ACC112 (cell line): Measurements from ENCODE around the gene NEK4.
A peak's percentile ranks its signal among the peaks of the same experiment; 100 is the strongest.

Source experiments
- H2AFZ ChIP-seq: fragments of 200-600 bp; sonication (generic); one replicate; pipeline ENCODE4 v1.6.0; 2017; ENCODE audit warnings: antibody characterized with exemption, low read length; ENCODE audit not compliant: unreplicated experiment
- H3K27ac ChIP-seq: fragments of 200-600 bp; sonication (generic); 2 replicates; pipeline ENCODE4 v1.5.1; 2014; ENCODE audit warnings: low read depth, mild to moderate bottlenecking, antibody characterized with exemption, low read length, moderate library complexity
- H3K27me3 ChIP-seq: fragments of 200-600 bp; sonication (generic); 2 replicates; pipeline ENCODE4 v1.6.1; 2014; ENCODE audit warnings: mild to moderate bottlenecking, antibody characterized with exemption, low read length, moderate library complexity, mixed read lengths; ENCODE audit not compliant: insufficient read depth
- H3K36me3 ChIP-seq: fragments of 200-600 bp; sonication (generic); 2 replicates; pipeline ENCODE4 v1.6.1; 2016; ENCODE audit warnings: mild to moderate bottlenecking, antibody characterized with exemption, low read length, moderate library complexity, mixed read lengths; ENCODE audit not compliant: insufficient read depth
- H3K4me1 ChIP-seq: fragments of 200-600 bp; sonication (generic); one replicate; pipeline ENCODE4 v1.6.1; 2016; ENCODE audit warnings: low read length, mixed read lengths; ENCODE audit not compliant: insufficient read depth, unreplicated experiment, control insufficient read depth
- H3K4me3 ChIP-seq: fragments of 200-600 bp; sonication (generic); 2 replicates; pipeline ENCODE4 v1.5.1; 2014; ENCODE audit warnings: mild to moderate bottlenecking, low read depth, low read length
- H3K79me2 ChIP-seq: fragments of 200-600 bp; sonication (generic); one replicate; pipeline ENCODE4 v1.6.0; 2016; ENCODE audit warnings: low read length; ENCODE audit not compliant: control insufficient read depth, unreplicated experiment, insufficient read depth

The NEK4 gene

DNA sequence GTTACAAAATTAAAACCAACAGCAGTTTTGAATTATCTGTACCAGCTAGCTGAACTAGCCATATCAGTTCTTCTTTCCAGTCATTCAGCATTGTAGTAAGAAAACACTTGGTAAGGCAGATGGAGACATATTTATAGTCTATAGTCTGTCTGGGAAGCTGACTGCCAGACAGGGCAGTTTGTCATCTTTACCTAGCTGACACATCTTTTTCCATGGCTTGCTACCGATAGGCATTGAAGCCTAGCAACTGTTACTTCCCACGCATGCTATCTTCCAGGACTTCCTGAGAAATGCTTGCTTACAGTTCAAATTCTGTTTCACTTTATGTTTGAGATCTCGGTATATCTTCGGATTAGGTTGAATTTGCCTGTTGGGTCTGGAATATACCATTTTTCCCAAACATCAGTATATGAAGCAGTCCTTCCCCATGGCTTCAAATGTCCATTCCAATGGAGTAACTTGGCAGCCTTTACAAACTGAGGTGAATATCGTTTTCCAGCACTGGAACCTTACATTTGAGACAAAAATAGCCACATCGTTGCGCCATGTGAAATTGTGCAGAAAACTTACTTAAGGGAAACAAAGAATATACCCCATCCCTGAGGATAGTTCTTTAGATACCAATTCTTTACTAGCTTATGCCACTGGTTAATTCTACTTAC, 76.1 kb downstream of the NEK4 start:
- Histone ChIP-seq H3K4me3 (no peak overlapping the region), H3K27ac (peak overlapping the region; percentile 13; the same call in 1 of the 2 replicates), H3K4me1 (peaks cover 5% of the 10 kb centered on the region), H3K79me2 (peaks cover 19% of the 10 kb centered on the region), H3K27me3 (no peaks in the 10 kb centered on the region), H2AFZ (no peak overlapping the region), H3K36me3 (peaks cover 52% of the 10 kb centered on the region)

DNA sequence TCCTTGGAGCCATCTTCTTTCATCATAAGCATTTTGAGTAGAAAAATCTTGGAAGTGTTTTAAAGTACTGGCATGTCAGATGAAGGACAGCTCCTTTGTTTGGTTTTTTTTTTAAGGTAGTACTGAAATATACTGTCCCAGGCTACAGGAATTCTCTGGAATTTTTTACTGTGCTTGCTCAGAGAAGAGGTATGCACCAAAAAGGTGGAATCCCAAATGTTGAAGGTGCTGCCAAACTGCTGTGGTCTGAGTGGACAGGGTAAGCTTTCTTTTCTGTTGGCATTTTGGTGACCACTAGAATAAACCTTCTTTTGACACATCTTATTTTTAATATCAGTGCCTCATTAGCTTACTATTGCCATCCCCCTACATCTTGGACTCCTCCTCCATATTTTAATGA, 77.7 kb downstream of the NEK4 start:
- Histone ChIP-seq H2AFZ (no peak overlapping the region), H3K27ac (no peak overlapping the region), H3K27me3 (no peaks in the 10 kb centered on the region), H3K4me1 (peaks cover 15% of the 10 kb centered on the region), H3K36me3 (peaks cover 67% of the 10 kb centered on the region), H3K4me3 (no peak overlapping the region), H3K79me2 (peaks cover 31% of the 10 kb centered on the region)

DNA sequence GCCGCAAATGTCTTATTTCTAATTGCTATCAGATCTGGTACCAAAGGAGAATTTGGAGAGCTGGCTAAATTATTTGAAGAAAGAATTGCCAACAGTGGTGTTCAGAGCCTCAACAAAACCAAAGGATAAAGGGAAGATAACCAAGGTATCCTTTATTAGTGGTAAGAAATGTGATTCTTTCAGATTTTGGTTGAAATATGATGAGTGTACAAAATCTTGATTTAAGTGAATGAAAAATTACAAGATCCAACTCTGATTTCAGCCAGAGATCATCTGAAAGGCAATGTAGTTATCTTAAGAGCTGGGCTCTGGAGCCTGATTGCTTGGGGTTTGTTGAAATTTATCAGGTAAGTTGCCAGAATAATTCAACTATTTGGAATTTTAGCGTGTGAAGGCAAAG, 80.2 kb downstream of the NEK4 start:
- Histone ChIP-seq H3K4me1 (peaks cover 21% of the 10 kb centered on the region), H3K36me3 (peaks cover 71% of the 10 kb centered on the region), H2AFZ (no peak overlapping the region), H3K79me2 (peaks cover 53% of the 10 kb centered on the region), H3K27ac (no peak overlapping the region), H3K4me3 (no peak overlapping the region), H3K27me3 (no peaks in the 10 kb centered on the region)

DNA sequence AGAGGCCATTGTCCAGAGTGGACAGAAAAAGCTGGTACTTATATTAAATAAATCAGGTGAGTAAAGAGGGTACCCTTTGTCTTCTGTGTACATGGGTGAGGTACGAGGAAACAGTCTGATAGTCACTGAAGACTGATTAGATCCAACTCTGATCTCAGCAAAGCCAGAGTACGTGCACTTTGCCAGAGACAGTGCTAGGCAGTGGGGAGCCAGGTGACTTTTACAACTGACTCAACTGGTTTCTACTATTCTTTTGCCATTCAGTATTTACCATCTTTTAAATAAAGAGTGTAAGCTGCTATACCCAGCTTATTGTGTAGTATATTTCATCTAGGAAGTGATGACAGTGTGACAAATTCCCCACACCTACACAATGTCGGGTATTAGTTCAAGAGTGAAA, 81.6 kb downstream of the NEK4 start:
- H3K4me3 ChIP-seq = no peak overlapping the region
- H3K4me1 ChIP-seq = peaks cover 26% of the 10 kb centered on the region
- H3K27ac ChIP-seq = peak overlapping the region; percentile 23; the same call in 1 of the 2 replicates
- no peaks in the 10 kb centered on the region for H3K27me3 ChIP-seq
- H3K36me3 ChIP-seq = peaks cover 59% of the 10 kb centered on the region
- peaks cover 66% of the 10 kb centered on the region for H3K79me2 ChIP-seq
- no peak overlapping the region for H2AFZ ChIP-seq

DNA sequence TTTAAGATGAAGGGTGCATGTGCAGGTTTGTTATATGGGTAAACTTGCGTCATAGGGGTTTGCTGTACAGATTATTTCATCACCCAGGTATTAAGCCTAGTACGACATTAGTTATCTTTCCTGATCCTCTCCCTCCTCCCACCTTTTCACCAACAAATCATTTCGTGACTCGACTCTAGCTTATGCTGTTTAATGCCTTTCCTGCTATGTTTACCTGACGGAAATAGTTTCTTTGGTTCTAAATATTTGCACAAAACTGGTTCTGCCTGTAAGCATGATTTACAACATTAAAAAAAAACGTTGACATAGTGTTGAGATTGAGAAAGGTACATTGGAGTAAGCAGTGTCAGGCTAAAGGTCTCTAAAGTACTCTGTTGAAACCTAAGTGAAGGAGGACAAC, 82.5 kb downstream of the NEK4 start:
- Histone ChIP-seq H3K4me3 (peak overlapping the region; percentile 80), H3K79me2 (peaks cover 75% of the 10 kb centered on the region), H3K27me3 (no peaks in the 10 kb centered on the region), H3K4me1 (peaks cover 31% of the 10 kb centered on the region), H2AFZ (no peak overlapping the region), H3K27ac (peak overlapping the region; percentile 23; the same call in 1 of the 2 replicates), H3K36me3 (peaks cover 51% of the 10 kb centered on the region)

DNA sequence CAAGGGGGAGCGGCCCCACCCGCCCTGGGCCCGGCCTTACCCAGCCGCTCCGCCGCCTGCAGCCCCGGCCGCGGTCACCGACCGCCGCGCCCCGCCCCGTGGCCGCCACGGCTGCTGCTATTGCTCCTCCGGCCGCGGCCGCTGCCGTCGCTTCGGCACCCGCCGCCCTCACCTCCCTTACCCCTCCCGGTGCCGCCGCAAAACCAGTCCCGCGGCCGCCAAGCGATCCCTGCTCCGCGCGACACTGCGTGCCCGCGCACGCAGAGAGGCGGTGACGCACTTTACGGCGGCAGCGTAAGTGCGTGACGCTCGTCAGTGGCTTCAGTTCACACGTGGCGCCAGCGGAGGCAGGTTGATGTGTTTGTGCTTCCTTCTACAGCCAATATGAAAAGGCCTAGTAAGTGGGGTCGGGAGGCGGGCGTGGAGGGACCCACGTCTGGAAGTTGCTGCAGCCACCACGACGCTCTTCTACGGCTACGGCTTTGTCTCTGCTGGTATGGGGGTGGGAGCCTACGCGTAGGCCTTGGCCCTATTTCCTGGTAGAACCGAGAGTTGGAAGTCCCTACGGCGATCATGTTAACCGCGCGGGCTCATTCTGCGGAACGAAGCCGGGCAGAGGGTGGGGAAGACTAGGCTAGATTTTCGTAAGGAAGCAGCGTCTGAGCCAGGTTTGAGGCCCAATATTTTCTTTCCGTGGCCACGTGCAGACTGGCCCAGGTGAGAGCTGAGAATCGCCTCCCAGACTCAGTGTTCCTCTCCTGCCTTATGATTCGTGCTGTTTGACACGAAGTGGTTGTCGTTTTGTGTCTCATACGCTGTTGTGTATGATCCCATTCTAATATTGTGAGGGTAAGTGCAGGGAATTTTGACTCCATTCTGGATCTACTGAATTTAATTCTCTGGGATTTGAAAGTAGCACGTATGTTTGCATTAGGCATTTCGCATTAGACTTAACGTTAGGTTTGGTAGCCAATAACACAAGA, 84.7 kb downstream of the NEK4 start, which contains the start of the genes GNL3 and PBRM1:
GNL3 (plus strand) TSS at position 324 of the 983 bp plus-strand sequence; CDS start at position 385, 61 bp downstream.
PBRM1 (minus strand) TSS at position 205 of the 983 bp plus-strand sequence.
- Histone ChIP-seq H3K27ac (peak within 1 kb of the TSS; percentile 87), H3K79me2 (peaks cover 91% of the 10 kb centered on the region), H2AFZ (no peak within 1 kb of the TSS), H3K4me3 (peak within 1 kb of the TSS; percentile 80), H3K4me1 (peaks cover 49% of the 10 kb centered on the region), H3K36me3 (peaks cover 44% of the 10 kb centered on the region), H3K27me3 (no peaks in the 10 kb centered on the region)

DNA sequence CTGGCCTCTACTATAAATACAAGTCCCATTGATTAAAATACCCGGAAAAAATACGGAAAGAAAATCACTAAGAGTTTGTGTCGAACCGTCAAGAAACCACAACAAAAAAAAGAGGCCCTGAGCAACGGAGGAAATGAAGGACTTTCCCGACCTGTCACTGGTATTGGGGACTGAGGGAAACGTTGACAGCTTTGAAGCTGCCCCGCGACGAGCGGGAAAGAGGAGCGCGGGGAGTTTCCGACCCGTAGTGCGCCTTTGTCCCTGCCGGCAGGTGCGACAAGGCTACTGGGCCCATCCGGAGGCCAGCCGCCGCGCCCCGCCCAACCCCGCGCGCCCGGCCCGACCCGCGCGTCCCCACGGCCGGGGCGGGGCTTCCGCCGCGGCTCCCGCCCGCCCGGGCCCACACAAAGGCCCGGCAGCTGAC, 85.4 kb downstream of the NEK4 start:
- peaks cover 53% of the 10 kb centered on the region for H3K4me1 ChIP-seq
- no peak overlapping the region for H2AFZ ChIP-seq
- H3K27ac ChIP-seq = peak overlapping the region; percentile 87
- no peaks in the 10 kb centered on the region for H3K27me3 ChIP-seq
- H3K4me3 ChIP-seq = peak overlapping the region; percentile 80
- peaks cover 40% of the 10 kb centered on the region for H3K36me3 ChIP-seq
- H3K79me2 ChIP-seq = peaks cover 90% of the 10 kb centered on the region

DNA sequence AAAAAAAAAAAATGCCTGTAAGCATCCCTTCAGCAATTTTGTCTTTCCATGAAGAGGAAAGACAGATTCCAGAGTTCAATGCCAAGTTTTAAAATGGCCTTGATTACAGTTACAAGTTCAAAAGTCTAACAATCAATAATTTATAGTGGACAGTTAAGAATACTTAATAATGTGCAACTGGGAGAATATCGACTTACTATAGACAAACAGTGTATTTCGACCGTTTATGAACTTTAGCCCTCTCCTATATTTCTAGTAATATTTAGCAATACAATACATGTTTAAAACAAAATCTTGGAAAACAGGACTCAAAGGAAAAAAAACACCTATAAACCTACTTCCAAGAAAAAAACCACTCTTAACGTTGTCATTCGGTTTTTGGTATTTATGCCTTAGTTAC, 86.6 kb downstream of the NEK4 start:
- H3K27me3 ChIP-seq = no peaks in the 10 kb centered on the region
- peaks cover 91% of the 10 kb centered on the region for H3K79me2 ChIP-seq
- H3K36me3 ChIP-seq = peaks cover 37% of the 10 kb centered on the region
- H3K4me3 ChIP-seq = peak overlapping the region; percentile 80
- peaks cover 62% of the 10 kb centered on the region for H3K4me1 ChIP-seq
- peak overlapping the region; percentile 78 for H3K27ac ChIP-seq
- H2AFZ ChIP-seq = no peak overlapping the region

DNA sequence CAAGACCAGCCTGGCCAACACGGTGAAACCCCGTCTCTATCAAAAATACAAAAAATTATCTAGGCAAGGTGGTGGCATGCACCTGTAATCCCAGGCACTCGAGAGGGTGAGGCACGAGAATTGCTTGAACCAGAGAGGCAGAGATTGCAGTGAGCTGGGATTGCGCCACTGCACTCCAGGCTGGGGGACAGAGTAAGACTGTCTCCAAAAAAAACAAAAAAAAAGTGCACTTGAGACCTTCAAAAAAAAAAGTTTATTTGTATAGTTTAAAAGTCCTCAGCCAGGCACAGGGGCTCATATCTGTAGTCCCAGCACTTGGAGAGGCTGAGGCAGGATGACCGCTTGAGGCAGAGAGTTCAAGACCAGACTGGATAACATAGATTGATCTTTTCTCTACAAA, 87.1 kb downstream of the NEK4 start:
- Histone ChIP-seq H3K27ac (peak overlapping the region; percentile 78), H3K4me3 (no peak overlapping the region; the same call in 1 of the 2 replicates), H3K36me3 (peaks cover 37% of the 10 kb centered on the region), H2AFZ (no peak overlapping the region), H3K79me2 (peaks cover 91% of the 10 kb centered on the region), H3K27me3 (no peaks in the 10 kb centered on the region), H3K4me1 (peaks cover 62% of the 10 kb centered on the region)

DNA sequence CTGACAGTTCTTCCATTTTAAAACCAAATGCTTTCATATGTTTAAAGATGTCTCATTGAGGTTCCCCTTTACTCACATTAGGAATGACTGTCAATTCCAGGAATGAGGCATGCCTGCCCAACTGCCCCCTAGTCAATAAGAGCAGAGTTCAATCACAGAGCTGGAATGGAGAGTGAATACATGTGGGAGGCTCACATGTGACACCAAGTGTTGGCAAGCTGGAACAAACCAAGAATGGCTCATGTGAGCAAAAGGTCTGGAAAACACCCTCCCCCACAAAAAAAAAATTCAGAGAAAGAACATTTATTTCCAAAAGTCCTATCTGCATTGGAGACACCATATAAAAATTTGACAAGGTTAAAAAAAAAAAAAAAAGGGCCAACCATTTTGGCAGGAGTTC, 88.7 kb downstream of the NEK4 start:
- Histone ChIP-seq H3K4me3 (peak overlapping the region; percentile 23; the same call in 1 of the 2 replicates), H3K27me3 (no peaks in the 10 kb centered on the region), H3K27ac (peak overlapping the region; percentile 79), H3K4me1 (peaks cover 46% of the 10 kb centered on the region), H2AFZ (no peak overlapping the region), H3K36me3 (peaks cover 30% of the 10 kb centered on the region), H3K79me2 (peaks cover 75% of the 10 kb centered on the region)
